Osteoblast (primary cell): ENCODE measurements around the gene CTSL. TPM values are rescaled to one million over a fixed set of nuclear protein-coding genes. Genes with fewer than 3 reads are reported as not detected.

ENCODE experiments used
- DNase-seq: peaks from one replicate; pipeline ENCODE4 v3.0.0; 2011; ENCODE audit warnings: low spot score, mixed read lengths; ENCODE audit not compliant: insufficient read length; ENCODE audit errors: missing footprints
- H2AFZ ChIP-seq: 2 replicates; pipeline ENCODE4 v1.6.0; 2011; ENCODE audit warnings: mild to moderate bottlenecking, low read length
- H3K27ac ChIP-seq: 2 replicates; pipeline ENCODE4 v1.5.1; 2011; ENCODE audit warnings: mild to moderate bottlenecking, low read depth, low read length, moderate library complexity
- H3K27me3 ChIP-seq: 2 replicates; pipeline ENCODE4 v1.6.0; 2012; ENCODE audit warnings: mild to moderate bottlenecking, control low read depth, inconsistent platforms, low read length, moderate library complexity; ENCODE audit not compliant: insufficient read depth
- H3K36me3 ChIP-seq: 2 replicates; pipeline ENCODE4 v1.5.1; 2011; ENCODE audit warnings: mild to moderate bottlenecking, low read length, control low read depth, moderate library complexity; ENCODE audit not compliant: insufficient read depth
- H3K4me1 ChIP-seq: 2 replicates; pipeline ENCODE4 v1.5.1; 2011; ENCODE audit warnings: mild to moderate bottlenecking, low read length, control low read depth, moderate library complexity; ENCODE audit not compliant: insufficient read depth
- H3K4me2 ChIP-seq: 2 replicates; pipeline ENCODE4 v1.6.0; 2011; ENCODE audit warnings: mild to moderate bottlenecking, low read length; ENCODE audit not compliant: insufficient read depth
- H3K4me3 ChIP-seq: fragments of 200-600 bp; sonication (generic); 3 replicates; pipeline ENCODE4 v1.5.1; 2012; ENCODE audit warnings: mild to moderate bottlenecking, low read length, inconsistent platforms; ENCODE audit not compliant: insufficient read depth
- H3K79me2 ChIP-seq: 2 replicates; pipeline ENCODE4 v1.6.0; 2012; ENCODE audit warnings: mild to moderate bottlenecking, low read length, control low read depth, inconsistent platforms; ENCODE audit not compliant: insufficient read depth
- H3K9me3 ChIP-seq: 2 replicates; pipeline ENCODE4 v1.5.1; 2011; ENCODE audit warnings: low read depth, low read length, control low read depth
- H4K20me1 ChIP-seq: 2 replicates; pipeline ENCODE4 v1.6.0; 2012; ENCODE audit warnings: mild to moderate bottlenecking, low read length, control low read depth; ENCODE audit not compliant: insufficient read depth
- total RNA-seq: library from RNA; depleted of rRNA; stranded (reverse); fragments of >200 nt; gene quantifications from 2 replicates; pipeline ENCODE4 v1.2.3, GENCODE V29; 2012
- TF ChIP-seq, protein P1 (sequence below): IDR thresholded peaks from 2 replicates; pipeline ENCODE4 v1.5.1; 2011; ENCODE audit warnings: mild to moderate bottlenecking, low read depth, low read length, moderate library complexity; ENCODE audit errors: extremely low read depth

The CTSL gene
- total RNA-seq, 1 donor: 384 TPM

DNA sequence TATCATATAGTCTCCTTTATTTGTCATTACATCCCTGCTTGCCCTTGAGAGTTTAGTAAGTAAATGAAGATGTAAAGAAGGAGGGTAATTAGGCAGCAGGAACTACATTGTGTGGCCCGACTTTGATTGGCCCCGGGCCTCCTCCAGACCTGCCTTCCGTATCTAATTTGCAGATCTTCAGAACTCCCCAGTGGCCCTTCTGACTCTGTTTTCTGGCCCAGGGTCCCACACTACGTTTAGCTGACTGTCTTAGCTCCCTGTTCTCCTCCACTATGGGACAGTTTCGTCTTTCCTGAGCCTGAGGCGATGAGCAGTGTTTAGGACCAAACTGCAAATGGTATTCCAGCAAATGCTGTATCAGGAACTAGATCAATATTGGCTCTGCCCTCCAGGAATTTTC lies 21.6 kb upstream of the CTSL start:
- Histone ChIP-seq H3K27me3 (no peaks in the 10 kb centered on the region), H3K36me3 (no peaks in the 10 kb centered on the region), H3K79me2 (no peaks in the 10 kb centered on the region), H3K4me2 (no peak overlapping the region), H2AFZ (no peak overlapping the region), H3K4me3 (no peak overlapping the region), H3K9me3 (no peaks in the 10 kb centered on the region), H3K4me1 (no peaks in the 10 kb centered on the region), H4K20me1 (no peaks in the 10 kb centered on the region), H3K27ac (no peak overlapping the region)
- no peak for DNase-seq
- TF ChIP-seq, protein P1, sequence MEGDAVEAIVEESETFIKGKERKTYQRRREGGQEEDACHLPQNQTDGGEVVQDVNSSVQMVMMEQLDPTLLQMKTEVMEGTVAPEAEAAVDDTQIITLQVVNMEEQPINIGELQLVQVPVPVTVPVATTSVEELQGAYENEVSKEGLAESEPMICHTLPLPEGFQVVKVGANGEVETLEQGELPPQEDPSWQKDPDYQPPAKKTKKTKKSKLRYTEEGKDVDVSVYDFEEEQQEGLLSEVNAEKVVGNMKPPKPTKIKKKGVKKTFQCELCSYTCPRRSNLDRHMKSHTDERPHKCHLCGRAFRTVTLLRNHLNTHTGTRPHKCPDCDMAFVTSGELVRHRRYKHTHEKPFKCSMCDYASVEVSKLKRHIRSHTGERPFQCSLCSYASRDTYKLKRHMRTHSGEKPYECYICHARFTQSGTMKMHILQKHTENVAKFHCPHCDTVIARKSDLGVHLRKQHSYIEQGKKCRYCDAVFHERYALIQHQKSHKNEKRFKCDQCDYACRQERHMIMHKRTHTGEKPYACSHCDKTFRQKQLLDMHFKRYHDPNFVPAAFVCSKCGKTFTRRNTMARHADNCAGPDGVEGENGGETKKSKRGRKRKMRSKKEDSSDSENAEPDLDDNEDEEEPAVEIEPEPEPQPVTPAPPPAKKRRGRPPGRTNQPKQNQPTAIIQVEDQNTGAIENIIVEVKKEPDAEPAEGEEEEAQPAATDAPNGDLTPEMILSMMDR: no peak

DNA sequence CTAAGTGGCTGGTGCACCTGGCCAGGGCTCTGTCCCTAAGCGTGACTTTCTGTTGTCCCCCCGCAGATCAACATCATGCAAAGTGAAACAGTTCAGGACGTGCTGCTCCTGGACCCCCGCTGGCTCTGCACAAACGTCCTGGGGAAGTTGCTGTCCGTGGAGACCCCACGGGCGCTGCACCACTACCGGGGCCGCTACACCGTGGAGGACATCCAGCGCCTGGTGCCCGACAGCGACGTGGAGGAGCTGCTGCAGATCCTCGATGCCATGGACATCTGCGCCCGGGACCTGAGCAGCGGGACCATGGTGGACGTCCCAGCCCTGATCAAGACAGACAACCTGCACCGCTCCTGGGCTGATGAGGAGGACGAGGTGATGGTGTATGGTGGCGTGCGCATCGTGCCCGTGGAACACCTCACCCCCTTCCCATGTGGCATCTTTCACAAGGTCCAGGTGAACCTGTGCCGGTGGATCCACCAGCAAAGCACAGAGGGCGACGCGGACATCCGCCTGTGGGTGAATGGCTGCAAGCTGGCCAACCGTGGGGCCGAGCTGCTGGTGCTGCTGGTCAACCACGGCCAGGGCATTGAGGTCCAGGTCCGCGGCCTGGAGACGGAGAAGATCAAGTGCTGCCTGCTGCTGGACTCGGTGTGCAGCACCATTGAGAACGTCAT lies 19.7 kb upstream of the CTSL start:
- no peaks in the 10 kb centered on the region for H3K79me2 ChIP-seq
- DNase-seq: no peak
- no peak overlapping the region for H3K27ac ChIP-seq
- H4K20me1 ChIP-seq: no peaks in the 10 kb centered on the region
- no peaks in the 10 kb centered on the region for H3K27me3 ChIP-seq
- no peak overlapping the region for H3K4me3 ChIP-seq
- H2AFZ ChIP-seq: no peak overlapping the region
- TF ChIP-seq, protein P1: no peak
- H3K4me1 ChIP-seq: peaks cover 2% of the 10 kb centered on the region
- no peaks in the 10 kb centered on the region for H3K9me3 ChIP-seq
- no peaks in the 10 kb centered on the region for H3K36me3 ChIP-seq
- no peak overlapping the region for H3K4me2 ChIP-seq

DNA sequence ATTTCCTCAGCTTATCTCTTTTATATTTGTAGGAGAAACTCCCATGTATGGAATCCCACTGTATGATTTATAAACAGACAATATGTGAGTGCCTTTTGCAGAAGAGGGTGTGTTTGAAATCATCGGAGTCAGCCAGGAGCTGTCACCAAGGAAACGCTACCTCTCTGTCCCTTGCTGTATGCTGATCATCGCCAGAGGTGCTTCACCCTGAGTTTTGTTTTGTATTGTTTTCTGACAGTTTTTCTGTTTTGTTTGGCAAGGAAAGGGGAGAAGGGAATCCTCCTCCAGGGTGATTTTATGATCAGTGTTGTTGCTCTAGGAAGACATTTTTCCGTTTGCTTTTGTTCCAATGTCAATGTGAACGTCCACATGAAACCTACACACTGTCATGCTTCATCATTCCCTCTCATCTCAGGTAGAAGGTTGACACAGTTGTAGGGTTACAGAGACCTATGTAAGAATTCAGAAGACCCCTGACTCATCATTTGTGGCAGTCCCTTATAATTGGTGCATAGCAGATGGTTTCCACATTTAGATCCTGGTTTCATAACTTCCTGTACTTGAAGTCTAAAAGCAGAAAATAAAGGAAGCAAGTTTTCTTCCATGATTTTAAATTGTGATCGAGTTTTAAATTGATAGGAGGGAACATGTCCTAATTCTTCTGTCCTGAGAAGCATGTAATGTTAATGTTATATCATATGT lies 18.0 kb upstream of the CTSL start:
- Histone ChIP-seq H3K9me3 (no peaks in the 10 kb centered on the region), H3K4me1 (peaks cover 20% of the 10 kb centered on the region), H3K27ac (no peak overlapping the region), H3K36me3 (no peaks in the 10 kb centered on the region), H3K79me2 (no peaks in the 10 kb centered on the region), H3K4me3 (no peak overlapping the region), H4K20me1 (no peaks in the 10 kb centered on the region), H3K27me3 (no peaks in the 10 kb centered on the region), H2AFZ (no peak overlapping the region), H3K4me2 (no peak overlapping the region)
- TF ChIP-seq, protein P1: no peak
- no peak for DNase-seq

DNA sequence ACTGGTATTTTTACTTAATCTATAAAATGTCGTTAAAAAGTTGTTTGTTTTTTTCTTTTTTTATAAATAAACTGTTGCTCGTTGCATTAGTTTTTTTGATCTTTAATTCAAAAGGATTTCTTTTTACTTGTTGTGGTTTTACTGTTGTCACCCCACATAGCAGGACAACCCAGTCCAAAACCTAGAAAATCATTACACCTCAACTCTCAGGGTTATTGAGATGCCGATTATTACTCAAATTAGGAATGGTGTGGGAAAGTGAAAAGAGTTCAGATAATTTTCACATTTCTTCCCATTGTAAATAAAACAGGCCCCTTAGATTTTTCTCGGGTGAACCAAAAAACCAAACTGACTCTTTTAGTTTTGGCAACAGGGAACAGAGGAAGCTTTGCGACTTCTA lies 17.4 kb upstream of the CTSL start:
- no peak for DNase-seq
- no peak overlapping the region for H3K4me2 ChIP-seq
- no peak overlapping the region for H2AFZ ChIP-seq
- H3K9me3 ChIP-seq: no peaks in the 10 kb centered on the region
- H4K20me1 ChIP-seq: no peaks in the 10 kb centered on the region
- H3K36me3 ChIP-seq: no peaks in the 10 kb centered on the region
- H3K27ac ChIP-seq: no peak overlapping the region
- H3K79me2 ChIP-seq: no peaks in the 10 kb centered on the region
- H3K4me1 ChIP-seq: peaks cover 24% of the 10 kb centered on the region
- no peaks in the 10 kb centered on the region for H3K27me3 ChIP-seq
- TF ChIP-seq, protein P1: no peak
- H3K4me3 ChIP-seq: no peak overlapping the region
